Ishikawa (cell line): ENCODE results near the gene EVC2.

ENCODE experiments used
- CEBPB ChIP-seq: IDR thresholded peaks from 2 replicates; pipeline ENCODE4 v1.6.1; 2012
- CREB1 ChIP-seq: IDR thresholded peaks from 2 replicates; pipeline ENCODE4 v1.6.1; 2012; ENCODE audit warnings: low read depth
- EGR1 ChIP-seq: IDR thresholded peaks from 2 replicates; pipeline ENCODE4 v1.6.1; 2012
- EP300 ChIP-seq: IDR thresholded peaks from 2 replicates; pipeline ENCODE4 v1.6.1; 2012; ENCODE audit warnings: borderline replicate concordance
- FOXM1 ChIP-seq: IDR thresholded peaks from 2 replicates; pipeline ENCODE4 v1.6.1; 2012; ENCODE audit warnings: low read depth, borderline replicate concordance
- MAX ChIP-seq: IDR thresholded peaks from 2 replicates; pipeline ENCODE4 v1.6.1; 2012
- NFIC ChIP-seq: IDR thresholded peaks from 2 replicates; pipeline ENCODE4 v1.6.1; 2012
- RAD21 ChIP-seq: IDR thresholded peaks from 2 replicates; pipeline ENCODE4 v1.6.1; 2012; ENCODE audit warnings: low read depth
- REST ChIP-seq: IDR thresholded peaks from 2 replicates; pipeline ENCODE4 v1.6.1; 2012; ENCODE audit warnings: low read depth, mild to moderate bottlenecking
- TAF1 ChIP-seq: IDR thresholded peaks from 2 replicates; pipeline ENCODE4 v1.6.1; 2012; ENCODE audit warnings: low read depth, mild to moderate bottlenecking
- TCF12 ChIP-seq: IDR thresholded peaks from 2 replicates; pipeline ENCODE4 v1.6.1; 2012; ENCODE audit warnings: low read depth
- TEAD4 ChIP-seq: IDR thresholded peaks from 2 replicates; pipeline ENCODE4 v1.6.1; 2012
- USF1 ChIP-seq: IDR thresholded peaks from 2 replicates; pipeline ENCODE4 v1.6.1; 2012
- YY1 ChIP-seq: IDR thresholded peaks from 2 replicates; pipeline ENCODE4 v1.6.1; 2012; ENCODE audit warnings: low read depth
- ZBTB7A ChIP-seq: IDR thresholded peaks from 2 replicates; pipeline ENCODE4 v1.6.1; 2012; ENCODE audit warnings: low read depth

EVC2 gene

GRCh38 chr4:5572114-5572513, 136.2 kb downstream of the EVC2 start:
- TF ChIP-seq CREB1 = no peak
- TF ChIP-seq USF1 = no peak
- TF ChIP-seq RAD21 = no peak
- no peak for TF ChIP-seq NFIC
- no peak for TF ChIP-seq REST
- TF ChIP-seq TEAD4 = no peak
- no peak for TF ChIP-seq CEBPB
- TF ChIP-seq EGR1 = no peak
- no peak for TF ChIP-seq FOXM1
- no peak for TF ChIP-seq MAX
- no peak for TF ChIP-seq YY1
- no peak for TF ChIP-seq EP300

- TF ChIP-seq MAX (no peak), REST (no peak), CEBPB (no peak), FOXM1 (no peak), YY1 (no peak), RAD21 (no peak), USF1 (no peak), TCF12 (no peak), ZBTB7A (no peak), EGR1 (no peak), CREB1 (no peak), NFIC (no peak), TEAD4 (no peak), TAF1 (no peak), EP300 (no peak)
These were observed 136.7 kb downstream of the EVC2 start for GRCh38 chr4:5571646-5572045.

- TF ChIP-seq REST (no peak), FOXM1 (no peak), USF1 (no peak), ZBTB7A (no peak), RAD21 (no peak), EP300 (no peak), YY1 (no peak), CEBPB (no peak), TEAD4 (no peak), TAF1 (no peak), EGR1 (no peak), NFIC (no peak), TCF12 (no peak)
These were observed 138.9 kb downstream of the EVC2 start for GRCh38 chr4:5569451-5569850.

GRCh38 chr4:5568931-5569330, 139.4 kb downstream of the EVC2 start:
- no peak for TF ChIP-seq RAD21
- TF ChIP-seq FOXM1 = no peak
- no peak for TF ChIP-seq EP300
- TF ChIP-seq USF1 = no peak
- TF ChIP-seq REST = no peak
- no peak for TF ChIP-seq CREB1
- no peak for TF ChIP-seq ZBTB7A
- TF ChIP-seq EGR1 = no peak
- TF ChIP-seq MAX = no peak
- TF ChIP-seq TEAD4 = no peak
- TF ChIP-seq YY1 = no peak
